GM21423 (cell line): Measurements from ENCODE around the gene PSMC3IP.
"Not testable (repeated sequence)": the region's sequence is repeated elsewhere in the genome, so short reads cannot be mapped to it uniquely, and the experiment has no call there.

Source experiments
- ATAC-seq: cut with Tn5 transposase; IDR thresholded peaks from one replicate; pipeline ENCODE4 v1.9.1; 2021; ENCODE audit warnings: mild to moderate bottlenecking, moderate library complexity; ENCODE audit not compliant: unreplicated experiment

PSMC3IP gene

GRCh38 chr17:42541041-42541833 lies 36.3 kb downstream of the PSMC3IP start:
- ATAC-seq, result no peak

DNA sequence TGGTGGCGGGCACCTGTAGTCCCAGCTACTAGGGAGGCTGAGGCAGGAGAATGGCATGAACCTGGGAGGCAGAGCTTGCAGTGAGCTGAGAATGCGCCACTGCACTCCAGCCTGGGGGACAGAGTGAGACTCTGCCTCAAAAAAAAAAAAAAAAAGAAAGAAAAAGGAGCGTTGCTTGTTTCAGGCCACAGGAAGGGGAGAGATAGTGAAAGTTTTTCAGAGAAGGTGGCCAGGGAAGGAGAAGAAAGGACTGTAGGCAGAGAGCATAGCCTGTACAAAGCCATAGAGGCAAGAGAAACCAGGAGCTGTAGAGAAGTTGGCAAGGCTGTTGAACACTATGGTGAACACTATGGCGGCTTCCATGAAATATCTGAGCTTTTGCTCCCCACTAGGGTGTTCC lies 37.0 kb downstream of the PSMC3IP start:
- ATAC-seq, result not testable (repeated sequence)

GRCh38 chr17:42538482-42538881 lies 39.0 kb downstream of the PSMC3IP start:
- no peak for ATAC-seq

DNA sequence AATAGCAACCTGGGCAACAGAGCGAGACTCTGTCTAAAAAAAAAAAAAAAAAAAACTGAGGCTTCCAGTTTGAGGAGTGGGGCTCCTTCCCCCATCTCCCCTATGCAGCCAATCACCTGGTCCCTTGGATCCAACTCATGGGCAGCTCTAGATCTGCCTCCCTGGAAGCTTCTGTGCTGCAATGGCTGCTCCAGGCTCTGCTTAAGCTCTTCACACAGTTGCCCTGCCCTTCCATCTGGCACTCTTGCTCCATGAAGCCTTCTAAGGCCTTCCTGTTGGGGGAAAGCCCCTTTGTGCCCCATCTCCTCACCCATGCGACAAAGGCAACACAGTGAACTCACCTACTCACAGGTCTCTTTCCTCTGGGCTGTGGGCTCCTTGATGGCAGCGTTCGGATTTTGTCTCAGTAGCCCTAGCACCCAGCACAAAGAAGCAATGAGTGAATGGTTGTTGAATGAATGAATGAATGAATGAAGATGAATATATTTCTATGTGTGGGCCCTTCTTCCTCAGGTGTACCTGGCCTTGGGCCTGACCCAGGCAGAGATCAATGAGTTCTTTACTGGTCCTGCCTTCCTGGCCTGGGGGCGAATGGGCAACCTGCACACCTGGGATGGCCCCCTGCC lies 39.6 kb downstream of the PSMC3IP start:
- ATAC-seq, result no peak

GRCh38 chr17:42537156-42537805 lies 40.2 kb downstream of the PSMC3IP start:
- no peak for ATAC-seq

- peak; percentile 67 for ATAC-seq
These were observed 41.0 kb downstream of the PSMC3IP start for GRCh38 chr17:42536372-42537155.

DNA sequence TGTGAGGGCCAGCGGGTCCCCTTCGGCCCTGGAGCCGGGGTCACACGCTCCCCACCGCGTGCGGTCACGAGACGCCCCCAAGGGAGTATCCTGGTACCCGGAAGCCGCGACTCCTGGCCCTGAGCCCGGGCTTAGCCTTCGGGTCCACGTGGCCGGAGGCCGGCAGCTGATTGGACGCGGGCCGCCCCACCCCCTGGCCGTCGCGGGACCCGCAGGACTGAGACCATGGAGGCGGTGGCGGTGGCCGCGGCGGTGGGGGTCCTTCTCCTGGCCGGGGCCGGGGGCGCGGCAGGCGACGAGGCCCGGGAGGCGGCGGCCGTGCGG lies 41.5 kb downstream of the PSMC3IP start, which contains the start of gene NAGLU:
Gene NAGLU (plus strand): TSS at position 194 of the 324 bp plus-strand sequence. CDS start 32 bp downstream, at position 226.
- ATAC-seq, result peak; percentile 78

GRCh38 chr17:42535155-42536047 lies 42.1 kb downstream of the PSMC3IP start:
- ATAC-seq, result no peak

GRCh38 chr17:42531455-42532354 lies 45.8 kb downstream of the PSMC3IP start:
- ATAC-seq, result no peak

GRCh38 chr17:42530952-42531454 lies 46.5 kb downstream of the PSMC3IP start:
- ATAC-seq, result no peak

DNA sequence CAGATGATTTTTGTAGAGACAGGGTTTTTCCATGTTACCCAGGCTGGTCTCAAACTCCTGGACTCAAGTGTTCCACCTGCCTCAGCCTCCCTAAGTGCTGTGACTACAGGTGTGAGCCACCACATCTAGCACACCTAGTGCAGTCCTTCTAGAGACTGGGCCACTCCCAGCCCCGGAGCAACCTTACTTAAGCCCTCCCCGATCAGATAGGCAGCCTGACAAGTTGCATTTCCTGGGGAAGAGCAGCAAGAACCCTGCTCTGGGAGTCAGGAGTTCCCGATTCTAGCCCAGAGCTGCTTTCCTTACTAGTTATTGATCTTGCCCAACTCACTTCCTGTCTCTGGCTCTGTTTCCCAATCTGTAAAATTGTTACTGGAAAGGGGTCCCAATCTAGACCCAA lies 48.5 kb downstream of the PSMC3IP start:
- ATAC-seq, result no peak

DNA sequence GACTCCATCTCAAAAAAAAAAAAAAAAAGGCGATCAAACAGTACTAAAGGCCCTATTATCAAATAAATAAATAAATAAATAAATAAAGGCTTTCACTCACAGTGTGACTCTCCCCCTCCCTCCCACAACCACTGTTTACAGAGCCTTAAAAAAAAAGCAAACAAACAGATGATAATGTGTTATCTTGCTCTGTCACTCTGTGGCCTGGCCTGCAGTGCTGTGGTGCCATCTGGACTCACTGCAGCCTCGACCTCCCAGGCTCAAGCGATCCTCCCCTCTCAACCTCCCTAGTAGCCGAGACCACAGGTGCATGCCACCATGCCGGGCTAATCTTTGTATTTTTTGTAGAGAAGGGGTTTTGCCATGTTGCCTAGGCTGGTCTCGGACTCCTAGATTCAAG lies 49.6 kb downstream of the PSMC3IP start:
- no peak for ATAC-seq

DNA sequence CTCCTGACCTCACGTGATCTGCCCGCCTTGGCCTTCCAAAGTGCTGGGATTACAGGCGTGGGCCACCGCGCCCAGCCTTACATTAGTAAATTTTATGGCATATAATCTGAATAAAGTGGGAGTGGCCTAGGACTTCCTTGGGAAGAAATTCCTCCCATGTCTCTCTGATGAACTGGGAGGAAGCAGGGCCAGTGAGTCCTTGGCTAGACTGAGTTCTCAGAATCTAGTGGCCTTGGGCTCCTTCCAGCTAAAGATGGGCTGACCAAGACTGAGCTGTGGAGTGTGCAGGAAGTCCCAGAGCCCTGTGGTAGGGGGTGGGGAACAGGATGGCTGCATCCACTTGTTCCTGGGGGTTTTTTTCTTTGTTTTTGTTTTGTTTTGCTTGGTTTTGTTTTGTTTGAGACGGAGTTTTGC lies 51.5 kb downstream of the PSMC3IP start:
- ATAC-seq, result no peak

GRCh38 chr17:42525221-42525620 lies 52.3 kb downstream of the PSMC3IP start:
- ATAC-seq, result no peak

GRCh38 chr17:42522798-42523278 lies 54.7 kb downstream of the PSMC3IP start:
- ATAC-seq, result no peak
